ENCODE results near the gene AP4M1.
A peak's percentile ranks its signal among the peaks of the same experiment; 100 is the strongest.

AP4M1 gene

GRCh38 chr7:100085515-100085914 lies 15.9 kb upstream of the AP4M1 start:
- no peak for DNase-seq (ENCODE audit: low read depth in 2 of 2)

- DNase-seq (ENCODE audit: low read depth in 2 of 2): no peak
These were observed 14.2 kb upstream of the AP4M1 start for GRCh38 chr7:100087055-100087750.

GRCh38 chr7:100088095-100088620 lies 13.3 kb upstream of the AP4M1 start:
- DNase-seq (ENCODE audit: low read depth in 2 of 2): no peak

GRCh38 chr7:100088621-100089457 lies 12.6 kb upstream of the AP4M1 start, which contains the start of gene COPS6:
TSS of gene COPS6 (plus strand) at chr7:100088969. CDS start at chr7:100088991, 22 bp downstream.
- peak; percentile 69 to 88 for DNase-seq (ENCODE audit: low read depth in 2 of 2)

- DNase-seq (ENCODE audit: low read depth in 2 of 2): no peak
These were observed 11.8 kb upstream of the AP4M1 start for GRCh38 chr7:100089458-100090196.

GRCh38 chr7:100090527-100091410 lies 10.7 kb upstream of the AP4M1 start:
- DNase-seq (ENCODE audit: low read depth in 2 of 2): no peak

- no peak for DNase-seq (ENCODE audit: low read depth in 2 of 2)
These were observed 9.8 kb upstream of the AP4M1 start for GRCh38 chr7:100091411-100092181.

GRCh38 chr7:100093054-100093453 lies 8.4 kb upstream of the AP4M1 start:
- DNase-seq (ENCODE audit: low read depth in 2 of 2): no peak

GRCh38 chr7:100093498-100093897 lies 7.9 kb upstream of the AP4M1 start:
- no peak for DNase-seq (ENCODE audit: low read depth in 2 of 2)

- no peak for DNase-seq (ENCODE audit: low read depth in 2 of 2)
These were observed 7.4 kb upstream of the AP4M1 start for GRCh38 chr7:100093925-100094486.

- DNase-seq (ENCODE audit: low read depth in 2 of 2): no peak
These were observed 6.2 kb upstream of the AP4M1 start for GRCh38 chr7:100095289-100095688.

GRCh38 chr7:100095704-100096103 lies 5.7 kb upstream of the AP4M1 start:
- DNase-seq (ENCODE audit: low read depth in 2 of 2): no peak

GRCh38 chr7:100098913-100099312 lies 2.5 kb upstream of the AP4M1 start:
- DNase-seq (ENCODE audit: low read depth in 2 of 2): no peak

- no peak for DNase-seq (ENCODE audit: low read depth in 2 of 2)
These were observed 2.0 kb upstream of the AP4M1 start for GRCh38 chr7:100099452-100099851.

GRCh38 chr7:100100420-100101015 lies 925 bp upstream of the AP4M1 start:
- peak; percentile 60 to 64 for DNase-seq (ENCODE audit: low read depth in 2 of 2)

GRCh38 chr7:100102950-100103840 lies 1.8 kb downstream of the AP4M1 start:
- DNase-seq (ENCODE audit: low read depth in 2 of 2): no peak

GRCh38 chr7:100105534-100105933 lies 4.1 kb downstream of the AP4M1 start:
- no peak for DNase-seq (ENCODE audit: low read depth in 2 of 2)

GRCh38 chr7:100106633-100107032 lies 5.2 kb downstream of the AP4M1 start:
- no peak for DNase-seq (ENCODE audit: low read depth in 2 of 2)

Measured in stimulated activated CD4-positive, alpha-beta T cell treated with anti-CD3 and anti-CD28 coated beads, Interleukin-1b, Interleukin-23, amount 100 ng/mL, for 1 hour (primary cell).